ENCODE results near the gene NCKAP5L.

NCKAP5L gene

GRCh38 chr12:49821373-49822287, 6.6 kb downstream of the NCKAP5L start:
- Histone ChIP-seq H3K4me2 (ENCODE audit: low read length) (no peak overlapping the region), H4K91ac (ENCODE audit: low read depth, low read length) (no peak overlapping the region), H2BK120ac (ENCODE audit: insufficient read depth, low read length, poor library complexity) (no peak overlapping the region), H2AK5ac (ENCODE audit: low read length) (no peak overlapping the region), H2BK5ac (ENCODE audit: low read depth, low read length, poor library complexity) (no peak overlapping the region), H3K9me3 (ENCODE audit: insufficient read depth, low read depth, low read length) (peaks cover 2% of the 10 kb centered on the region), H4K8ac (ENCODE audit: low read depth, low read length) (no peak overlapping the region), H3K4me1 (ENCODE audit: control insufficient read depth in 1 of 2, insufficient read depth in 2 of 2, low read length in 2 of 2) (peaks cover 0 to 8% of the 10 kb centered on the region in 2 experiments), H3K79me1 (ENCODE audit: low read length) (no peaks in the 10 kb centered on the region), H3K9ac (ENCODE audit: low read length) (no peak overlapping the region), H3K27me3 (ENCODE audit: insufficient read depth, low read length) (no peaks in the 10 kb centered on the region), H3K23ac (ENCODE audit: low read length) (no peak overlapping the region), H3K18ac (ENCODE audit: low read length) (no peak overlapping the region), H3K27ac (ENCODE audit: low read depth, low read length) (no peak overlapping the region), H3K4ac (ENCODE audit: low read depth, low read length) (no peak overlapping the region), H3K36me3 (ENCODE audit: control insufficient read depth in 1 of 2, insufficient read depth in 2 of 2, low read length in 2 of 2) (peaks cover 7 to 11% of the 10 kb centered on the region in 2 experiments), H4K12ac (ENCODE audit: low read depth, low read length) (no peak overlapping the region), H3K79me2 (ENCODE audit: control insufficient read depth, insufficient read depth, low read length, poor library complexity) (peaks cover 1% of the 10 kb centered on the region), H3K4me3 (ENCODE audit: low read depth, low read length) (peak overlapping the region; percentile 37), H2BK12ac (ENCODE audit: low read length) (no peak overlapping the region), H3K14ac (ENCODE audit: low read length) (no peak overlapping the region), H2AFZ (ENCODE audit: insufficient read depth, low read length, poor library complexity) (no peak overlapping the region)
- WGBS (ENCODE audit: extremely low coverage, insufficient coverage, insufficient read length) = no CpG with 5 or more reads among the region's 10 CpGs
- peak; percentile 69 to 84 for DNase-seq

GRCh38 chr12:49819786-49820185, 8.4 kb downstream of the NCKAP5L start:
- Histone ChIP-seq H3K23ac (ENCODE audit: low read length) (no peak overlapping the region), H3K4me1 (ENCODE audit: control insufficient read depth in 1 of 2, insufficient read depth in 2 of 2, low read length in 2 of 2) (peaks cover 0 to 7% of the 10 kb centered on the region in 2 experiments), H3K27me3 (ENCODE audit: insufficient read depth, low read length) (no peaks in the 10 kb centered on the region), H3K4me3 (ENCODE audit: low read depth, low read length) (no peak overlapping the region), H4K8ac (ENCODE audit: low read depth, low read length) (no peak overlapping the region), H2BK120ac (ENCODE audit: insufficient read depth, low read length, poor library complexity) (no peak overlapping the region), H3K4me2 (ENCODE audit: low read length) (no peak overlapping the region), H3K79me2 (ENCODE audit: control insufficient read depth, insufficient read depth, low read length, poor library complexity) (no peaks in the 10 kb centered on the region), H3K9me3 (ENCODE audit: insufficient read depth, low read depth, low read length) (peaks cover 2% of the 10 kb centered on the region), H2AK5ac (ENCODE audit: low read length) (no peak overlapping the region), H2BK12ac (ENCODE audit: low read length) (no peak overlapping the region), H3K79me1 (ENCODE audit: low read length) (no peaks in the 10 kb centered on the region), H3K27ac (ENCODE audit: low read depth, low read length) (no peak overlapping the region), H4K12ac (ENCODE audit: low read depth, low read length) (no peak overlapping the region), H3K18ac (ENCODE audit: low read length) (no peak overlapping the region), H4K91ac (ENCODE audit: low read depth, low read length) (no peak overlapping the region), H3K4ac (ENCODE audit: low read depth, low read length) (peak overlapping the region; percentile 21), H2AFZ (ENCODE audit: insufficient read depth, low read length, poor library complexity) (no peak overlapping the region), H3K36me3 (ENCODE audit: control insufficient read depth in 1 of 2, insufficient read depth in 2 of 2, low read length in 2 of 2) (peaks cover 12 to 14% of the 10 kb centered on the region in 2 experiments), H2BK5ac (ENCODE audit: low read depth, low read length, poor library complexity) (no peak overlapping the region), H3K9ac (ENCODE audit: low read length) (no peak overlapping the region), H3K14ac (ENCODE audit: low read length) (no peak overlapping the region)
- no peak for DNase-seq
- no CpG with 5 or more reads among the region's 2 CpGs for WGBS (ENCODE audit: extremely low coverage, insufficient coverage, insufficient read length)

- DNase-seq = peak in 1 of 2 donors; percentile 57
- Histone ChIP-seq H3K9ac (ENCODE audit: low read length) (no peak overlapping the region), H4K12ac (ENCODE audit: low read depth, low read length) (no peak overlapping the region), H3K36me3 (ENCODE audit: control insufficient read depth in 1 of 2, insufficient read depth in 2 of 2, low read length in 2 of 2) (peaks cover 7 to 12% of the 10 kb centered on the region in 2 experiments), H3K18ac (ENCODE audit: low read length) (no peak overlapping the region), H4K91ac (ENCODE audit: low read depth, low read length) (no peak overlapping the region), H3K9me3 (ENCODE audit: insufficient read depth, low read depth, low read length) (peaks cover 2% of the 10 kb centered on the region), H3K4me1 (ENCODE audit: control insufficient read depth in 1 of 2, insufficient read depth in 2 of 2, low read length in 2 of 2) (peaks cover 0 to 7% of the 10 kb centered on the region in 2 experiments), H4K8ac (ENCODE audit: low read depth, low read length) (no peak overlapping the region), H3K27ac (ENCODE audit: low read depth, low read length) (no peak overlapping the region), H3K79me1 (ENCODE audit: low read length) (no peaks in the 10 kb centered on the region), H3K4me3 (ENCODE audit: low read depth, low read length) (no peak overlapping the region), H3K4me2 (ENCODE audit: low read length) (no peak overlapping the region), H3K23ac (ENCODE audit: low read length) (no peak overlapping the region), H3K14ac (ENCODE audit: low read length) (no peak overlapping the region), H2BK120ac (ENCODE audit: insufficient read depth, low read length, poor library complexity) (no peak overlapping the region), H2AK5ac (ENCODE audit: low read length) (no peak overlapping the region), H3K79me2 (ENCODE audit: control insufficient read depth, insufficient read depth, low read length, poor library complexity) (no peaks in the 10 kb centered on the region), H3K27me3 (ENCODE audit: insufficient read depth, low read length) (no peaks in the 10 kb centered on the region), H2BK5ac (ENCODE audit: low read depth, low read length, poor library complexity) (no peak overlapping the region), H2AFZ (ENCODE audit: insufficient read depth, low read length, poor library complexity) (no peak overlapping the region), H3K4ac (ENCODE audit: low read depth, low read length) (no peak overlapping the region), H2BK12ac (ENCODE audit: low read length) (no peak overlapping the region)
- no CpG with 5 or more reads among the region's 7 CpGs for WGBS (ENCODE audit: extremely low coverage, insufficient coverage, insufficient read length)
Observed at GRCh38 chr12:49818241-49818895, 9.8 kb downstream of the NCKAP5L start.

- Histone ChIP-seq H3K9ac (ENCODE audit: low read length) (no peak overlapping the region), H3K79me2 (ENCODE audit: control insufficient read depth, insufficient read depth, low read length, poor library complexity) (peaks cover 5% of the 10 kb centered on the region), H3K4ac (ENCODE audit: low read depth, low read length) (no peak overlapping the region), H4K12ac (ENCODE audit: low read depth, low read length) (no peak overlapping the region), H3K27ac (ENCODE audit: low read depth, low read length) (no peak overlapping the region), H3K14ac (ENCODE audit: low read length) (no peak overlapping the region), H2AFZ (ENCODE audit: insufficient read depth, low read length, poor library complexity) (no peak overlapping the region), H2BK5ac (ENCODE audit: low read depth, low read length, poor library complexity) (no peak overlapping the region), H3K4me3 (ENCODE audit: low read depth, low read length) (no peak overlapping the region), H4K8ac (ENCODE audit: low read depth, low read length) (no peak overlapping the region), H3K4me1 (ENCODE audit: control insufficient read depth in 1 of 2, insufficient read depth in 2 of 2, low read length in 2 of 2) (peaks cover 21 to 22% of the 10 kb centered on the region in 2 experiments), H3K4me2 (ENCODE audit: low read length) (no peak overlapping the region), H2AK5ac (ENCODE audit: low read length) (no peak overlapping the region), H3K79me1 (ENCODE audit: low read length) (peaks cover 16% of the 10 kb centered on the region), H2BK120ac (ENCODE audit: insufficient read depth, low read length, poor library complexity) (no peak overlapping the region), H3K36me3 (ENCODE audit: control insufficient read depth in 1 of 2, insufficient read depth in 2 of 2, low read length in 2 of 2) (peaks cover 5 to 6% of the 10 kb centered on the region in 2 experiments), H3K18ac (ENCODE audit: low read length) (no peak overlapping the region), H4K91ac (ENCODE audit: low read depth, low read length) (no peak overlapping the region), H2BK12ac (ENCODE audit: low read length) (no peak overlapping the region), H3K23ac (ENCODE audit: low read length) (no peak overlapping the region), H3K27me3 (ENCODE audit: insufficient read depth, low read length) (no peaks in the 10 kb centered on the region), H3K9me3 (ENCODE audit: insufficient read depth, low read depth, low read length) (no peaks in the 10 kb centered on the region)
- WGBS (ENCODE audit: extremely low coverage, insufficient coverage, insufficient read length) = no CpG with 5 or more reads among the region's 1 CpG
- DNase-seq = no peak
Observed at GRCh38 chr12:49813131-49813530, 15.1 kb downstream of the NCKAP5L start.
